Omental fat pad (tissue), 4 donors: ENCODE results near the gene ABCA9. TPM values are rescaled to one million over a fixed set of nuclear protein-coding genes. Genes with fewer than 3 reads are reported as not detected.
"Not testable (repeated sequence)": the region's sequence is repeated elsewhere in the genome, so short reads cannot be mapped to it uniquely, and the experiment has no call there.

Source experiments
- ATAC-seq: fragments of 150-250 bp; one replicate; pipeline ENCODE4 v1.9.1; 2016; ENCODE audit warnings: mild to moderate bottlenecking, moderate library complexity; ENCODE audit not compliant: low FRiP score
- DNase-seq: peaks from one replicate; pipeline ENCODE4 v3.0.0-alpha.2; 2019; ENCODE audit warnings: low spot score
- total RNA-seq, 4 donors: library from RNA; depleted of rRNA; stranded (reverse); fragments of >200 nt; gene quantifications; one replicate each; pipeline ENCODE4 v1.1.0, GENCODE V29; 2016
- TF ChIP-seq, protein P1 (sequence below), 3 donors: fragments of 450-650 bp; IDR thresholded peaks; one replicate each; pipeline ENCODE4 v1.5.1; 2016 to 2017; ENCODE audit warnings: antibody characterized with exemption in 3 of 3, mild to moderate bottlenecking in 3 of 3, moderate library complexity in 2 of 3

ABCA9 gene
- total RNA-seq, 4 donors from 2014 or later = 19.2 to 216 (median 85.8) TPM

DNA sequence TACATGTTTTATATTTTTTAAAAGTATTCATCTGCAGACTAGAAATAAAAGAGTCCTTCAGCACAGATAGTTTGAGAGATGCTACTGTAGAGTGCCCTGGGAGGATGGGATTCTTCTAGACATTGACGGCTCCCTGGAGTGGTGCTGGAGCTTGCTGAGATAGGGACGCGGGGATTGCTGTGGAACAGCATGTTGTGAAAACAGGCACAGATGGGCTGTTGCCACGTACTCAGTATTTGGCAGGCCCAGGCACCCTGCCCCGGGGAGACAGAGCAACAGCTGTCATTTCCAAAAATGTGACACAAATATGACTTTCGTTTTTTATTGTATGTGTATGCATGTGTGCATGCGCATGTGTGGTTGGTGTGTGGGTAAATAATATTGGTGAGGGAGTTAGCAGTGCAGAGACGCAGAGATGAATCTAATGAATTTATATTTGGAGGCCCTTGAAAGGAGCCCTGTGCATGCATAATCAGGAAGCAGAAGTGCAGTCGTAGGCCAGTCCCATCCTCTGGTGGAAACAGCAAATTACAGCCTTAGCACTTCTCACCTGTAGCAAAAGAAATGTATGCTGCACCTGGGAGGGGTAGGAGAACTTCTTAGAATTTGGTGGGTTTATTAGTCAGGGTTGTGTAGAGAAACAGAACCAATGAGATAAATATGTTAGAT lies 99.4 kb downstream of the ABCA9 start:
- ATAC-seq (no peak), DNase-seq (no peak)
- TF ChIP-seq, protein P1, sequence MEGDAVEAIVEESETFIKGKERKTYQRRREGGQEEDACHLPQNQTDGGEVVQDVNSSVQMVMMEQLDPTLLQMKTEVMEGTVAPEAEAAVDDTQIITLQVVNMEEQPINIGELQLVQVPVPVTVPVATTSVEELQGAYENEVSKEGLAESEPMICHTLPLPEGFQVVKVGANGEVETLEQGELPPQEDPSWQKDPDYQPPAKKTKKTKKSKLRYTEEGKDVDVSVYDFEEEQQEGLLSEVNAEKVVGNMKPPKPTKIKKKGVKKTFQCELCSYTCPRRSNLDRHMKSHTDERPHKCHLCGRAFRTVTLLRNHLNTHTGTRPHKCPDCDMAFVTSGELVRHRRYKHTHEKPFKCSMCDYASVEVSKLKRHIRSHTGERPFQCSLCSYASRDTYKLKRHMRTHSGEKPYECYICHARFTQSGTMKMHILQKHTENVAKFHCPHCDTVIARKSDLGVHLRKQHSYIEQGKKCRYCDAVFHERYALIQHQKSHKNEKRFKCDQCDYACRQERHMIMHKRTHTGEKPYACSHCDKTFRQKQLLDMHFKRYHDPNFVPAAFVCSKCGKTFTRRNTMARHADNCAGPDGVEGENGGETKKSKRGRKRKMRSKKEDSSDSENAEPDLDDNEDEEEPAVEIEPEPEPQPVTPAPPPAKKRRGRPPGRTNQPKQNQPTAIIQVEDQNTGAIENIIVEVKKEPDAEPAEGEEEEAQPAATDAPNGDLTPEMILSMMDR (IDR thresholded peaks at IDR 0.05) = no peak

DNA sequence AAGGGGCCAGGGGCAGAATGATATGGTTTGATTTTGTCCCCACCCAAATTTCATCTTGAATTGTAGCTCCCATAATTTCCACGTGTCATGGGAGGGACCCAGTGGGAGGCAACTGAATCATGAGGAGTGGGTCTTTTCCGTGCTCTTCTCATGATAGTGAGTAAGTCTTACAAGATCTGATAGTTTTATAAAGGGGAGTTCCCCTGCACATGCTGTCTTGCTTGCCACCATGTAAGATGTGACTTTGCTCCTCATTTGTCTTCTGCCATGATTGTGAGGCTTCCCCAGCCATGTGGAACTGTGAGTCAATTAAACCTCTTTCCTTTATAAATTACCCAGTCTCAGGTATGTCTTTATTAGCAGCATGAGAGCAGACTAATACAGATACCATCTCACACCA lies 101.6 kb downstream of the ABCA9 start:
- not testable (repeated sequence) for DNase-seq, ATAC-seq

DNA sequence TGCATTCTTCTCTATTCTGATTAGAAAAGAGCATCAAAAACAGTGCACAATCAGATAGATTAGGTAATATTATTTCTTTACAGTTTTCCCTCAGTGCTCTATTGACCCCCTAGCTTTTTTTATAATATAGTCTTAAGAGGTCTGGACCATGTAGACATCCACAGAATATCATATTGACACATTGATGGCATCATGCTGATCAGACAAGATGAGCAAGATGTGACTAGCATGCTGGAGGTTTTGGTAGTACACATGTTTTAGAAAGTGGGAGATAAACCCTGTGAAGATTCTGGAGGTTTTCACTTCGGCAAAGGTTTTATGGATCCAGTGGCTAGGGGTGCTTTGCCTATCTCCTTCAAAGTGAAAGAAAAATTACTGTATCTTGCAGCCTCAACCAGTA lies 102.8 kb downstream of the ABCA9 start:
- DNase-seq = no peak
- ATAC-seq = no peak
- TF ChIP-seq, protein P1 (IDR thresholded peaks at IDR 0.05) = no peak

DNA sequence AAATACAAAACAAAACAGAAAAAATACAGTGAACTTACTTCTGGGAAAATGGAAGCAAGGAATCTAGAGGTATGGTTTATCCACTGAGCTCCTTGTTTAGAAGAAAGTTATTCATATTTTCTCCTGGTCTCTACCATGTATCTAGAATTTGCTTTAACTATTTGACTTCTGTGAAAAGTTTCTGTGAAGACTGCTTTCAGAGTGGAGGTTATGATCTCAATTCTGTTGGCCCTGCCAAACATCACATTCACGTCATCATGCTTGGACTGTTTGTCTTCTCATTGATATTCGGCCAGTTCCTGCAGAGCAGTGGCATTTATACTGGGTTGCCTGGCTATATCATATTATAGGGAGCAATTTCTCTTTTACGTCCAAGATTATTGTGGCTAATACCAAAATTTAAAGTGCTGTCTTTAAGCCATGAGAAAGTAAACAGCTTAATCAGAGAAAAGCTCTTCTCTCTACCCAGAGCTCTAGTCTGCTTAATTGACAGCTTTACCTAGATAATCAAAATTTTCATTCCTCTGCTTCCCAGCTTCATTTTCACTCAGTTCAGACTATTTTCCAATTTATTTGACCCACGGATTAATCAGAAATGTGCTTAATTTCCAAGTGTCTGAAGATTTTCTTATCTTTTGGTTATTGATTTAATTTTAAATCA lies 105.4 kb downstream of the ABCA9 start, which contains the start of gene ABCA8:
Gene ABCA8 (minus strand): TSS at position 212 of the 661 bp plus-strand sequence. CDS start 13,358 bp downstream, outside the sequence.
- ATAC-seq (no peak), DNase-seq (no peak)
- TF ChIP-seq, protein P1 (IDR thresholded peaks at IDR 0.05) = no peak

DNA sequence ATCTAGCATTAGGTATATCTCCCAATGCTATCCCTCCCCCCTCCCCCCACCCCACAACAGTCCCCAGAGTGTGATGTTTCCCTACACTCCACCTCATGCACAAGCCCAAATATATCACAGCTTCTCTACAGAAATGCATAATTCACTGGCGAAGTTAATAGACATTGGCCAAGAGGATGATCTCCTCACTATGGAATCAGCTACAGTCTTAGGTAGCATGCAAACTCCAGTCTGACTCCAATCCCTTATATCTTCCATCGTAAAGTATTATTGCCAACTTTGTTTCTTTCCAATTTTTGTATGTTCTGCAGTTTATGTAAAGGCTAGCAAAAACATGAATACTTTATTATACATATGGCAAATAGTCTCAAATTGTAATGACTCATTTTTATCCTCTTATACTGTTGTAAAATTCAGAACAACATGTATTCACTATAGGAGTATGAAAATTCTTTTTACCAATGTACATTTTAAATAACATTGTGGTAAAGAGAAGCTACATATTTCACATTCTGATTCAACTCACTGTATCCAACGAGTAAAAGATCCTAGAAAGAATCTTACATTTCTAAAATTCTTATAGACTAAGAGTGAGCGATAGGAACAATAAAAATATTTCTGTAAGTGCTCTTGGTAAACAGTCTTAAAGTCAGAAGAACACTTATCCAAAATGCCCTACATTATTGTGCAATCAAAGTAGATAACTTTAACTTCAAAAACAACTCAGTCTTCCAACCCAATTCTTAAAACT lies 106.4 kb downstream of the ABCA9 start:
- DNase-seq (no peak), ATAC-seq (no peak)
- TF ChIP-seq, protein P1 (IDR thresholded peaks at IDR 0.05) = no peak

DNA sequence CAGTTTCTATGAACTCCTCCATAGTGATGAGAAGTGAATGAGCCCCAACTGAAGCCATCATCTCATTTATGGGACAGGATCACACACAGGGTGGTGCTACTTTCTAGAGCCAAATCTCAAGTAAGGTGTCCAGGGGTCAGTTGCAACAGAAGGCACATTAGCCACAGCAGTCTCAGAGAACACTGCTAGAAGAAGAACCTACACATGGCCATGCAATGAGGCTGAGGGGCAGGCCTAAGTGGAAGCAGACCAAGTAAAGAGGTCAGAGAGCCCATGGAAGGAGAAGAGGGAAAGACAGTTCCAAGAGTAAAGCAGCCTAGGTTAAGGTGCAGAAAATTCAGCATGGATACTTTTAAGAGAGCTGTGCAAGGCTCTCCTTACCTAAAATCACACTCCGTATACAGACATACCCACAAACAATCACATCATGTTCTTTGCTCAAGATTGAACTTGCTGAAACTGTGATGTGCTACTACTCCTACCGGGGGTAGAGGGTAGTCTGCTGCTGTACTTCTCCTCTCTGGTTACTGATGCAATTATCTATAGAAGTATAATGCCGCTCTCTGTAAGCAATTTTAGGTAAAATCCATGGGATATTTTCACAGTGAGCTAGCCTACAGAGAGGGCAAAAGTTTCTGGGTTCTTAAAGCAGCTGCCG lies 107.3 kb downstream of the ABCA9 start:
- ATAC-seq (no peak), DNase-seq (no peak)
- TF ChIP-seq, protein P1 (IDR thresholded peaks at IDR 0.05) = no peak

DNA sequence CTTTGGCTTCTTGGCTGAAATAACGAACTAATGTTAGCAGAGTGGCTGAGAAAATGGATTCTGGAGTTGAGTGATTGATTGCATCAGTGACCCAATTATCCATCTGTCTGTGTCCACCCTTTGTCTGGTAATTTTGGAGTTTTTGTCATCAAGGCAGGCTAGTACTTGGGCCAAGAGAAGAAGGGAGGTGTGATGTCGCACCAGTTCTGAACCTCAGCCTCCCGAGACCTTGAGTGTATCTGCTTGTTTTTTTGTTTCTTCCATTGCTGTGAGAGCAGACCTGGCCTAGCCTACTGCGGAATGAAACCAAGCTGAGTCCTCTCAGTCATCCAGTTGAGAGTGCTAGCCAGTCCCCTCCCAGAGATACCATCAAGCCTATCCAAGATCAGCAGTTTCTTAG lies 110.0 kb downstream of the ABCA9 start:
- ATAC-seq (no peak), DNase-seq (no peak)
- TF ChIP-seq, protein P1 (IDR thresholded peaks at IDR 0.05) = no peak

DNA sequence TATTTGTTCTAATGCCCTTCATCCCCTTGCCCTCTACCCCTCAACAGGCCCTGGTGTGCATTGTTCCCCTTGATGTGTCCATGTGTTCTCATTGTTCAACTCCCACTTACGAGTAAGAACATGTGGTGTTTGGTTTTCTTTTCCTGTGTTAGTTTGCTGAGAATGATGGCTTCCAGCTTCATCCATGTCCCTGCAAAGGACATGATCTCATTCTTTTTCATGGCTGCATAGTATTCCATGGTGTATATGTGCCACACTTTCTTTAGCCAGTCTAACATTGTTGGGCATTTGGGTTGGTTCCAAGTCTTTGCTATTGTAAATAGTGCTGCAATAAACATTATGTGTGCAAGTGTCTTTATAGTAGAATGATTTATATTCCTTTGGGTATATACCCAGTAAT lies 112.9 kb downstream of the ABCA9 start:
- not testable (repeated sequence) for DNase-seq

More for the DNA sequence above, 112.9 kb downstream of the ABCA9 start:
- not testable (repeated sequence) for ATAC-seq
